ENCODE measurements around the gene RRP12. TPM values are rescaled to one million over a fixed set of nuclear protein-coding genes. Genes with fewer than 3 reads are reported as not detected.
"Not testable (repeated sequence)": the region's sequence is repeated elsewhere in the genome, so short reads cannot be mapped to it uniquely, and the experiment has no call there.

The RRP12 gene
- total RNA-seq, 1 donor from 2014 or later, result 23.5 TPM

DNA sequence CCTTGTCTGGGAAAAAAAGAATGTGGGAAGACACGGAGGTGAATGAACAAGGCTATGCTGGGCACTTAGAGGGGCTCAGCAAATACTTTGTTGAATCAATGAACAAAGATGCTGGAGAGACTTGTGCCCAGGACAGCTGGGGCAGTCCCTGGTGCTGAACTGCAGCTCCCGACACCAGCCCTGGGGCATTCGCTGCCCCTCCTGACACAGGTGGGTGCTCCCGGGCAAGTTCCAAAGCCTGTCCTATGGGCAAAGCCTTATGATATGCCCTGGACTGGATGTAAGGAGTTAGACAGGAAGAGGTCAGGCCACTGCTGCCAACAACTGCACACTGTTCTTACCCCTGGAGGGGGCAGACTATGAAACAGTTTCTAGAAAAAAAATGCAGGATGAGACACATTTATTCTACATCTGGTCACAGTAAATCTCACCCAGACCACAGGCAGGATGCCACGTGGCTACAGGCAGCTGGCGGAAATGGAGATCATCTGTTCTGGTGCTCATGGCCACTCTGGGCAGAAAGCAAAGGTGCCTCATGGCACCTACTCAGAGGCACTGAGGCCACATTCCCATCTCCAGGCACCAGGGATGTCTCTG lies 44.7 kb downstream of the RRP12 start:
- no peak for DNase-seq (ENCODE audit: low read depth)
- TF ChIP-seq, protein P1, sequence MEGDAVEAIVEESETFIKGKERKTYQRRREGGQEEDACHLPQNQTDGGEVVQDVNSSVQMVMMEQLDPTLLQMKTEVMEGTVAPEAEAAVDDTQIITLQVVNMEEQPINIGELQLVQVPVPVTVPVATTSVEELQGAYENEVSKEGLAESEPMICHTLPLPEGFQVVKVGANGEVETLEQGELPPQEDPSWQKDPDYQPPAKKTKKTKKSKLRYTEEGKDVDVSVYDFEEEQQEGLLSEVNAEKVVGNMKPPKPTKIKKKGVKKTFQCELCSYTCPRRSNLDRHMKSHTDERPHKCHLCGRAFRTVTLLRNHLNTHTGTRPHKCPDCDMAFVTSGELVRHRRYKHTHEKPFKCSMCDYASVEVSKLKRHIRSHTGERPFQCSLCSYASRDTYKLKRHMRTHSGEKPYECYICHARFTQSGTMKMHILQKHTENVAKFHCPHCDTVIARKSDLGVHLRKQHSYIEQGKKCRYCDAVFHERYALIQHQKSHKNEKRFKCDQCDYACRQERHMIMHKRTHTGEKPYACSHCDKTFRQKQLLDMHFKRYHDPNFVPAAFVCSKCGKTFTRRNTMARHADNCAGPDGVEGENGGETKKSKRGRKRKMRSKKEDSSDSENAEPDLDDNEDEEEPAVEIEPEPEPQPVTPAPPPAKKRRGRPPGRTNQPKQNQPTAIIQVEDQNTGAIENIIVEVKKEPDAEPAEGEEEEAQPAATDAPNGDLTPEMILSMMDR (conservative IDR thresholded peaks at IDR 0.05; ENCODE audit: low read depth, low read length), result no peak

DNA sequence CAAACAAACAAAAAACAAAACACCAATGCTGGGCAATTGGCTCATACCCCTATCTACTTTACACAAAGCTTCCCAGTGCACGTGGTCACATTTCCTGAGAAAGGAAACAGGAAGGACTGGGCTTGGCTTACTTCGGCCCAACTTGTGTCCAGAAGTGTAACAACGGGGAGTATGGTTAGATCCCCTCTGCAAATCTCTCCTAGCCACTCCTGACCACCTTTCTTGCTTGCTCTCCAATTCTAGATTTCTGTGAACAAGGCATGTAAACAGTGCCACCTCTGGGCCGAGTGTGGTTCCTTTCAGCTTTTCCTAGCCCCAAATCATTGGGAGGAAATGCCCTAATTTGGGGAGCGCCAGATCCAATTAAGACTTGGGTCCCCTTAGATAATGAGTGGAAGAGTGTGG lies 45.6 kb downstream of the RRP12 start:
- DNase-seq (ENCODE audit: low read depth), result no peak
- H3K4me3 ChIP-seq (ENCODE audit: low read depth, low read length), result no peak overlapping the region
- TF ChIP-seq, protein P1 (conservative IDR thresholded peaks at IDR 0.05; ENCODE audit: low read depth, low read length), result peak; percentile 57

More for the DNA sequence above, 44.7 kb downstream of the RRP12 start:
- H3K4me3 ChIP-seq (ENCODE audit: low read depth, low read length), result no peak overlapping the region

DNA sequence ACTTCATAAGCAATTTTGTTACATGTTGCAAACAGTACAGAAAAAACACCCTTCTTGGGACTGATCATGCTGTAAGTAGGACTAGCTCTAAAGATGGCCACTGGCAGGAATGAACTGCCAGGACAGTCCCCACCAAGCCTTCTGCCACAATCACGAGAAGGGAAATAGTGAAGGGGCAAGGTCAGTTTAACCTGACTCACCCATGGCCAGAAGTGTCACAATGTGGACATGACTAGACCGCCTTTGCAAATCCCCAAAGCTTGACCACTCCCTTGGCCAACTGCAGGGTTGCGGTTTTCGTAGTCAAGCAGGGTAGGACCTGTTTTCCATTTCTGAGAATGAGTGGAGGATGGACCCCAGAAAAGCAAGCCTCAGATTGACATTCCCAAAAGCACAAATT lies 47.2 kb downstream of the RRP12 start:
- no peak overlapping the region for H3K4me3 ChIP-seq (ENCODE audit: low read depth, low read length)
- TF ChIP-seq, protein P1 (conservative IDR thresholded peaks at IDR 0.05; ENCODE audit: low read depth, low read length), result no peak
- no peak for DNase-seq (ENCODE audit: low read depth)

DNA sequence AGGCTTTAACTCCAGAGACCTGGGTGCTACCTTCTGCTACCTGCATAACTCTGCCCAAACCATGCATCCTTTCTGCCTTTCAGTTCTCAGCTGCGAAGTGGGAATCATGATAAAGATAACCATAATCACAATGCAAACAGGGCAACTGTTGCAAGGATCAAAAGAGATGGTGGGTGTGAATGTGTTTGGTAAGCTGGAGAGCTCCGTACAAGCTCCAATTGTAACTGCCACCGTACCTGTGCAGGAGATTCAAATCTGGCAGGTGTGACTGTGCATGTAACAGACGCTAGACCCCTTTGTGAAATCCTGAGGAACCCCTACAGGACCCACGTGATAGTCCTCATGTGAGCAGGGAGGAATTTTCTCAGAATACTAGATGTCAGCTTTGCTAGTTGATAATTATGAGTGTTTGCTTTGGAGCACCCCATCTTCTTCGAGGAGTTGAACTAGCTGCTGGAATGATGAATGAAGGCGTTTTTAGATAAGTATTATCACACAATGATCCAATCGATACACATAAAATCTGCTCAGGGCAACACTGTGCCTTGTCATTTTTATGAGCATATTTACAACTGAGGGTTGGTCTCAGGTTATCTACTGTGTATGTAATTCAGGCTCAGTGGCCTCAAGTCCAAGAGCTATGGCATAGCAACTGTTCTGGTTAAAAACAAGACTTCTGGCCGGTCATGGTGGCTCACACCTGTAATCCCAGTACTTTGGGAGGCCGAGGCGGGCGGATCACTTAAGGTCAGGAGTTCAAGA lies 51.2 kb downstream of the RRP12 start:
- no peak overlapping the region for H3K4me3 ChIP-seq (ENCODE audit: low read depth, low read length)
- TF ChIP-seq, protein P1 (conservative IDR thresholded peaks at IDR 0.05; ENCODE audit: low read depth, low read length), result no peak
- no peak for DNase-seq (ENCODE audit: low read depth)

DNA sequence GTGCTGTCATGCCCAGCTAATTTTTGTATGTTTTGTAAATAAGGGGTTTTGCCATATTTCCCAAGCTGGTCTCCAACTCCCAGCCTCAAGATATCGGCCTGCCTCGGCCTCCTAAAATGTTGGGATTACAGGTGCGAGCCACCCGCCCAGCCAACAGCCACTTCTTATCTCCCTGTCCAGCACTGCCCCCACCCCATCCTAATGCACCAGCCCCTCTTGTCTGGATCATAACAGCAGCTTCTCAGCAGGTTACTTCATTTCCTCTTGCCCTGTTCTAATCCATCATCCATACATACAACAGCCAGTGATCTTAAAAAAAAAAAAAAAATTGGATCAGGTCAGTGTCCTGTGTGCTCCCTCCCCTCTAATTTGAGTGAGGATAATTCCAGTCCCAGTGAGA lies 53.8 kb downstream of the RRP12 start:
- DNase-seq (ENCODE audit: low read depth), result no peak
- TF ChIP-seq, protein P1 (conservative IDR thresholded peaks at IDR 0.05; ENCODE audit: low read depth, low read length), result no peak
- H3K4me3 ChIP-seq (ENCODE audit: low read depth, low read length), result no peak overlapping the region

DNA sequence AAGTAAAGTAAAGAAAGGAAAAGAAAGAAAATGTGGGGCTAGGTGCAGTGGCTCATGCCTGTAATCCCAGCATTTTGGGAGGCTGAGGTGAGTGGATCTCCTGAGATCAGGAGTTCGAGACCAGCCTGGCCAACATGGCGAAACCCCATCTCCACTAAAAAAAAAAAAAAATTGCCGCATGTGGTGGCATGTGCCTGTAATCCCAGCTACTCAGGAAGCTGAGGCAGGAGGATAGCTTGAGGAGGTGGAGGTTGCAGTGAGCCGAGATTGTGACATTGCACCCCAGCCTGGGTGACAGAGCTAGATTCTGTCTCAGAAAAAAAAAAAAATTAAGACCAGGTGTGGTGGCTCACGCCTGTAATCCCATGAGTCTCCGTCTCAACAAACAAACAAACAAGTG lies 57.5 kb downstream of the RRP12 start:
- not testable (repeated sequence) for H3K4me3 ChIP-seq (ENCODE audit: low read depth, low read length); DNase-seq (ENCODE audit: low read depth)

DNA sequence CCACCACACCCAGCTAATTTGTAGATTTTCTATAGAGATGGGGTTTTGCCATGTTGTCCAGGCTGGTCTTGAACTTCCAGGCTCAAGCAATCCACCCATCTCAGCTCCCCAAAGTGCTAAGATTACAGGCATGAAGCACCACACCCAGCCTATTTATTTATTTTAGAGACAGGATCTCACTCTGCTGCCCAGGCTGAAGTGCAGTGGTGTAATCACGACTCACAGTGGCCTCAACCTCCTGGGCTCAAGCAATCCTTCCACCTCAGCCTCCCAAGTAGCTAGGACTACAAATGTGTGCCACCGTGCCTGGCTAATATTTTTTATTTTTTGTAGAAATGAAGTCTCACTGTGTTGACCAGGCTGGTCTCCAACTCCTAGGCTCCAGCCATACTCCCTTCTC lies 59.7 kb downstream of the RRP12 start:
- DNase-seq (ENCODE audit: low read depth), result no peak
- TF ChIP-seq, protein P1 (conservative IDR thresholded peaks at IDR 0.05; ENCODE audit: low read depth, low read length), result no peak
- no peak overlapping the region for H3K4me3 ChIP-seq (ENCODE audit: low read depth, low read length)

Data from epithelial cell of proximal tubule (primary cell).